ENCODE data around the gene PLA2G4C.
"Not testable (repeated sequence)": the region's sequence is repeated elsewhere in the genome, so short reads cannot be mapped to it uniquely, and the experiment has no call there.

PLA2G4C gene

GRCh38 chr19:48085076-48085475 lies 25.5 kb downstream of the PLA2G4C start:
- no peak overlapping the region for H3K4me3 ChIP-seq (ENCODE audit: low read length)
- H3K36me3 ChIP-seq (ENCODE audit: control insufficient read depth, low read depth, low read length) = no peaks in the 10 kb centered on the region
- H3K9me3 ChIP-seq (ENCODE audit: control insufficient read depth, low read depth, low read length) = no peaks in the 10 kb centered on the region
- no peak overlapping the region for H3K9ac ChIP-seq (ENCODE audit: low read length)
- no peaks in the 10 kb centered on the region for H3K27me3 ChIP-seq (ENCODE audit: control insufficient read depth, insufficient read depth, low read length)
- no peak overlapping the region for H3K27ac ChIP-seq (ENCODE audit: low read length)
- no peaks in the 10 kb centered on the region for H3K4me1 ChIP-seq (ENCODE audit: control insufficient read depth, low read depth, low read length)

DNA sequence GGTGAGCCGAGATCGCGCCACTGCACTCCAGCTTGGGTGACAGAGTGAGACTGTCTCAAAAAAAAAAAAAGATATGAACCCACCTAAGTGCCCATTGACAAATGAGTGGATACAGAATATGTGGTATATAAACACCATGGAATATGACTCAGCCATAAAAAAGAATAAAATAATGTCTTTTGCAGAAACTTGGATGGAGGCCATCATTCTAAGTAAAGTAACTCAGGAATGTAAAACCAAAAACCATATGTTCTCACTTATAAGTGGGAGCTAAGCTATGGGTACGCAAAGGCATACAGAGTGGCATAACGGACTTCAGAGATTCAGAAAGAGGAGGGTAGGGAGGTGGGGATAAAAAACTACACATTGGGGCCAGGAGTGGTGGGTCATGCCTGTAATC lies 29.5 kb downstream of the PLA2G4C start:
- Histone ChIP-seq H3K36me3 (ENCODE audit: control insufficient read depth, low read depth, low read length) (no peaks in the 10 kb centered on the region), H3K27me3 (ENCODE audit: control insufficient read depth, insufficient read depth, low read length) (no peaks in the 10 kb centered on the region), H3K4me3 (ENCODE audit: low read length) (no peak overlapping the region), H3K27ac (ENCODE audit: low read length) (no peak overlapping the region), H3K4me1 (ENCODE audit: control insufficient read depth, low read depth, low read length) (no peaks in the 10 kb centered on the region), H3K9ac (ENCODE audit: low read length) (no peak overlapping the region), H3K9me3 (ENCODE audit: control insufficient read depth, low read depth, low read length) (no peaks in the 10 kb centered on the region)

- H3K9me3 ChIP-seq (ENCODE audit: control insufficient read depth, low read depth, low read length); H3K9ac ChIP-seq (ENCODE audit: low read length); H3K36me3 ChIP-seq (ENCODE audit: control insufficient read depth, low read depth, low read length); H3K4me3 ChIP-seq (ENCODE audit: low read length); H3K27ac ChIP-seq (ENCODE audit: low read length); H3K27me3 ChIP-seq (ENCODE audit: control insufficient read depth, insufficient read depth, low read length); H3K4me1 ChIP-seq (ENCODE audit: control insufficient read depth, low read depth, low read length): not testable (repeated sequence)
Observed at GRCh38 chr19:48070177-48070769, 40.3 kb downstream of the PLA2G4C start.

DNA sequence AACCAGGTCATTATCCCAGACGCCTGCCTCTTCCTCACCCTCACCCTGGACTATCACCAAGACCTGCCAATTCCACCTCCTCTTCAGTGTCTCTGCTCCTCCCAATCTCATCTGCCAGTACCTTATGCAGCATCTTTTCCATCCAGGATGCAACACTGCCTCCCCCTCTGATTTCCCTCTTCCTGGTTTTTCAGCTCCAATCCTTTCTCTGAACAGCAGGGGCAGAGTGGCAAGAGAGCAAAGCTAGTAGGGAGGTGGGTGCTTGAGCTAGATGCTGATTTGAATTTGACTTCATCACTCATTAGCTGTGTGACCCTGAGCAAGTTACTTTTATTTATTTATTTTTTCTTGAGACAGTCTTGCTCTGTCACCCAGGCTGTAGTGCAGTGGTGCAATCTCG lies 41.2 kb downstream of the PLA2G4C start:
- H3K9ac ChIP-seq (ENCODE audit: low read length) = no peak overlapping the region
- no peaks in the 10 kb centered on the region for H3K27me3 ChIP-seq (ENCODE audit: control insufficient read depth, insufficient read depth, low read length)
- H3K27ac ChIP-seq (ENCODE audit: low read length) = no peak overlapping the region

GRCh38 chr19:48064509-48064908 lies 46.1 kb downstream of the PLA2G4C start:
- peak overlapping the region; percentile 41 for H3K27ac ChIP-seq (ENCODE audit: low read length)
- no peaks in the 10 kb centered on the region for H3K36me3 ChIP-seq (ENCODE audit: control insufficient read depth, low read depth, low read length)
- no peaks in the 10 kb centered on the region for H3K27me3 ChIP-seq (ENCODE audit: control insufficient read depth, insufficient read depth, low read length)
- no peak overlapping the region for H3K9ac ChIP-seq (ENCODE audit: low read length)
- H3K9me3 ChIP-seq (ENCODE audit: control insufficient read depth, low read depth, low read length) = no peaks in the 10 kb centered on the region
- no peak overlapping the region for H3K4me3 ChIP-seq (ENCODE audit: low read length)
- H3K4me1 ChIP-seq (ENCODE audit: control insufficient read depth, low read depth, low read length) = peaks cover 3% of the 10 kb centered on the region

More for the DNA sequence above, 41.2 kb downstream of the PLA2G4C start:
- H3K4me1 ChIP-seq (ENCODE audit: control insufficient read depth, low read depth, low read length) = no peaks in the 10 kb centered on the region
- H3K4me3 ChIP-seq (ENCODE audit: low read length) = no peak overlapping the region
- H3K36me3 ChIP-seq (ENCODE audit: control insufficient read depth, low read depth, low read length) = no peaks in the 10 kb centered on the region
- no peaks in the 10 kb centered on the region for H3K9me3 ChIP-seq (ENCODE audit: control insufficient read depth, low read depth, low read length)

GRCh38 chr19:48061401-48062344 lies 48.9 kb downstream of the PLA2G4C start:
- Histone ChIP-seq H3K4me1 (ENCODE audit: control insufficient read depth, low read depth, low read length) (peaks cover 3% of the 10 kb centered on the region), H3K36me3 (ENCODE audit: control insufficient read depth, low read depth, low read length) (no peaks in the 10 kb centered on the region), H3K9me3 (ENCODE audit: control insufficient read depth, low read depth, low read length) (no peaks in the 10 kb centered on the region), H3K9ac (ENCODE audit: low read length) (peak overlapping the region; percentile 29), H3K4me3 (ENCODE audit: low read length) (peak overlapping the region; percentile 28), H3K27me3 (ENCODE audit: control insufficient read depth, insufficient read depth, low read length) (no peaks in the 10 kb centered on the region), H3K27ac (ENCODE audit: low read length) (no peak overlapping the region)

DNA sequence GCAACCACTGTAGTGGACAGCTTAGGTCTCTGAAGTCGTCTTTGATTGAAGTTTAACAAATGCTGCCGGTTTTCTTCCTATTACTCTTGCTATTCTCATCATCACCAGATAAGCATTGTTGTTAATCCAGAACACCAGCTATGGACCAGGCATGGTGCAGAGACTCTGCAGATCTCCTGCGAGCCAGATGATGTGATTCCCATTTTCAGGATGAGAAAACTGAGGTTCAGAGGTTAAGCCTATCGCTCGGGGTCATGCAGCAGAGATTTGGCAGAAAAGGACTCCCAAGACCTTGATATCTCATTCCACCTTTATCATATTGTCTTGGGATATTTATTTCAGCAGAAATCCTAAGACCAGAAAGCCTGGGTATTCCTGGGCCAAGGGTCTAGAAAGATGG lies 50.2 kb downstream of the PLA2G4C start:
- Histone ChIP-seq H3K27ac (ENCODE audit: low read length) (no peak overlapping the region), H3K9ac (ENCODE audit: low read length) (no peak overlapping the region), H3K4me3 (ENCODE audit: low read length) (no peak overlapping the region), H3K4me1 (ENCODE audit: control insufficient read depth, low read depth, low read length) (peaks cover 3% of the 10 kb centered on the region), H3K9me3 (ENCODE audit: control insufficient read depth, low read depth, low read length) (no peaks in the 10 kb centered on the region), H3K36me3 (ENCODE audit: control insufficient read depth, low read depth, low read length) (no peaks in the 10 kb centered on the region), H3K27me3 (ENCODE audit: control insufficient read depth, insufficient read depth, low read length) (no peaks in the 10 kb centered on the region)

DNA sequence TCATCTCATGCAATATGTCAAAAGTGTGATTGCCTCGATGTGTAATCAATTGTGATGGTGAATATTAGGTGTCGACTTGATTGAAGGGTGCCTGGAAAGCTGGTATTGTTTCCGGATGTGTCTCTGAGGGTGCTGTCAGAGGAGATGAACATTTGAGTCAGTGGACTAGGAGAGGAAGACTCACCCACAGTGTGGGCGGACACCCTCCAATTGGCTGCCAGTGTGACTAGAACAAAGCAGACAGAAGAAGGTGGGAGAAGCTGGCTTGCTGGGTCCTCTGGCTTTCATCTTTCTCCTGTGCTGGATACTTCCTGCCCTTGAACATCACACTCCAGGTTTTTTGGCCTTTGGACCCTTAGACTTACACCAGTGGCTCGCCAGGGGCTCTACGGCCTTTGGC lies 51.3 kb downstream of the PLA2G4C start:
- no peaks in the 10 kb centered on the region for H3K27me3 ChIP-seq (ENCODE audit: control insufficient read depth, insufficient read depth, low read length)
- H3K27ac ChIP-seq (ENCODE audit: low read length) = no peak overlapping the region
- peaks cover 3% of the 10 kb centered on the region for H3K4me1 ChIP-seq (ENCODE audit: control insufficient read depth, low read depth, low read length)
- no peaks in the 10 kb centered on the region for H3K36me3 ChIP-seq (ENCODE audit: control insufficient read depth, low read depth, low read length)
- no peak overlapping the region for H3K4me3 ChIP-seq (ENCODE audit: low read length)
- H3K9ac ChIP-seq (ENCODE audit: low read length) = no peak overlapping the region
- H3K9me3 ChIP-seq (ENCODE audit: control insufficient read depth, low read depth, low read length) = no peaks in the 10 kb centered on the region

DNA sequence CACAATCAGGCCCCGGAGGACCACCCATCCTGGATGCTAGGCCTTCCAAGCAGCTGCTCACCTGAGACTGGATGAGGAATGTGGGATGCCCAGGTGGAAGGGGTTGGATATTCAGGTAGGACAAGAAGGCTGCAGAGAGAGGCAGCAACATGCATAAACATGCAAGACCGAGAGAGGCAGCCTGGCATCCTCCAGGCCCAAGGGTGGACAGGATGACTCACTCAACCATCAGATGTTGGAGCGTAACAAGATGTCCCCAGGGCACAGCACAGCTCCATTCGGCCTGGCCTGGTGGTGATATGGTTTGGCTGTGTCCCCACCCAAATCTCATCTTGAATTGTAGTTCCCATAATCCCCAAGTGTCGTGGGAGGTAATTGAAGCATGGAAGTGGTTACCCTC lies 56.8 kb downstream of the PLA2G4C start:
- Histone ChIP-seq H3K4me1 (ENCODE audit: control insufficient read depth, low read depth, low read length) (no peaks in the 10 kb centered on the region), H3K27ac (ENCODE audit: low read length) (no peak overlapping the region), H3K36me3 (ENCODE audit: control insufficient read depth, low read depth, low read length) (no peaks in the 10 kb centered on the region), H3K4me3 (ENCODE audit: low read length) (no peak overlapping the region), H3K27me3 (ENCODE audit: control insufficient read depth, insufficient read depth, low read length) (no peaks in the 10 kb centered on the region), H3K9me3 (ENCODE audit: control insufficient read depth, low read depth, low read length) (peaks cover 3% of the 10 kb centered on the region), H3K9ac (ENCODE audit: low read length) (no peak overlapping the region)

DNA sequence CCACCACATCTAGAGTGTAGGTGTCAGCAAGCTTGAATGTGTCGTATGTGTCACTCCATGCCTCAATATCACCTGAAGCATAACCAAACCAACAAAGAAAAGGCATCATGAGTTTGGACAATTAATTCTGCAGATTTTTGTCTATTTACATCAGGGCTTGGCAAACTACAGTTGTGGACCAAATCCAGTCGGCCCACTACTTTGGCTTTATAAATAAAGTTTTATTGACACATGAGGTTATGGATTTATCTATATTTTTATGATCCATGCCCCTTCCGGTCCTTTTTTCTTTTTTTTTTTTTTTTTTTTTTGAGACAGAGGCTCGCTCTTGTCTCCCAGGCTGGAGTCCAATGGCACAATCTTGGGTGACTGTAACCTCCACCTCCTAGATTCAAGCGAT lies 57.5 kb downstream of the PLA2G4C start:
- H3K9ac ChIP-seq (ENCODE audit: low read length) = no peak overlapping the region
- H3K4me3 ChIP-seq (ENCODE audit: low read length) = no peak overlapping the region
- H3K9me3 ChIP-seq (ENCODE audit: control insufficient read depth, low read depth, low read length) = peaks cover 3% of the 10 kb centered on the region
- no peaks in the 10 kb centered on the region for H3K36me3 ChIP-seq (ENCODE audit: control insufficient read depth, low read depth, low read length)
- no peaks in the 10 kb centered on the region for H3K27me3 ChIP-seq (ENCODE audit: control insufficient read depth, insufficient read depth, low read length)
- no peak overlapping the region for H3K27ac ChIP-seq (ENCODE audit: low read length)
- no peaks in the 10 kb centered on the region for H3K4me1 ChIP-seq (ENCODE audit: control insufficient read depth, low read depth, low read length)

- Histone ChIP-seq H3K4me1 (ENCODE audit: control insufficient read depth, low read depth, low read length) (no peaks in the 10 kb centered on the region), H3K27ac (ENCODE audit: low read length) (no peak overlapping the region), H3K4me3 (ENCODE audit: low read length) (no peak overlapping the region), H3K9me3 (ENCODE audit: control insufficient read depth, low read depth, low read length) (peaks cover 3% of the 10 kb centered on the region), H3K9ac (ENCODE audit: low read length) (no peak overlapping the region), H3K27me3 (ENCODE audit: control insufficient read depth, insufficient read depth, low read length) (no peaks in the 10 kb centered on the region), H3K36me3 (ENCODE audit: control insufficient read depth, low read depth, low read length) (no peaks in the 10 kb centered on the region)
Observed at GRCh38 chr19:48051335-48052033, 59.1 kb downstream of the PLA2G4C start.
